AG08396 (cell line): ENCODE results near the gene ITPK1.

ENCODE experiments used
- DNase-seq: peaks from one replicate; pipeline ENCODE4 v3.0.0; 2012; ENCODE audit warnings: low spot score, mixed read lengths

ITPK1 gene

GRCh38 chr14:92922155-92922735 lies 193.5 kb downstream of the ITPK1 start:
- DNase-seq, result no peak

DNA sequence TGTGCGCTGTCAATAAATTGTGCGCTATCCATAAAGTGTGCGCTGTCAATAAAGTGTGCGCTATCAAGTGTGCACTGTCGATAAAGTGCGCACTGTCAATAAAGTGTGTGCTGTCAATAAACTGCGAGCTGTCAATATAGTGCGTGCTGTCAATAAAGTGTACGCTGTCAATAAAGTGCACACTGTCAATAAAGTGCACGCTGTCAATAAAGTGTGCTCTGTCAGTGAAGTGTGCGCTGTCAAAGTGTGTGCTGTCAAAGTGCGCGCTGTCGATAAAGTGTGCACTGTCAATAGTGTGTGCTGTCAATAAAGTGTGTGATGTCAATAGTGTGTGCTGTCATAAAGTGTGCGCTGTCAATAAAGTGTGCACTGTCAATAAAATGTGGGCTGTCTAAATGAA lies 195.7 kb downstream of the ITPK1 start:
- no peak for DNase-seq

GRCh38 chr14:92917956-92918355 lies 197.8 kb downstream of the ITPK1 start:
- DNase-seq, result no peak

GRCh38 chr14:92917041-92917940 lies 198.4 kb downstream of the ITPK1 start:
- no peak for DNase-seq

DNA sequence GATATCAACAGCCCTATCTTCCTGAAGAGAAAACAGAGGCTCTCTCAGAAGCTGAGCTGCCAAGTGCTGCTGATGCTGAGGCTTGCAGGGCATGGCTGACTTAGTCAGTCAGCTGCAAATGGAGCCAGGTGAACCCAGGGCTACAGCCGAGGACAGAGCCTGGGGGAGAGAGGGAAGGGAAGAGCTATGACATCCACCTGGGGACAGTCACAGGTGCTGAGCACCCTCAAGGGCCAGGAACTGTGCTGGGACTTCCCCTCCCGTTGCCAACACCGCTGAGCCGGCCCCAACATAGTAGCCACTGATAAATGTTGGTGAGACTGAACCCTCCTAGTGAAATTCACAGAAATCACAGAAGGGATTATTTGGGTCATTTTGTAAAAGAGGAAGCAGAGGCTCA lies 199.5 kb downstream of the ITPK1 start:
- DNase-seq, result no peak

- peak; percentile 52 for DNase-seq
Observed at GRCh38 chr14:92914087-92914656, 201.6 kb downstream of the ITPK1 start.

- no peak for DNase-seq
Observed at GRCh38 chr14:92907316-92907911, 208.3 kb downstream of the ITPK1 start.

GRCh38 chr14:92906823-92907222 lies 208.9 kb downstream of the ITPK1 start:
- no peak for DNase-seq

- no peak for DNase-seq
Observed at GRCh38 chr14:92906420-92906819, 209.3 kb downstream of the ITPK1 start.

DNA sequence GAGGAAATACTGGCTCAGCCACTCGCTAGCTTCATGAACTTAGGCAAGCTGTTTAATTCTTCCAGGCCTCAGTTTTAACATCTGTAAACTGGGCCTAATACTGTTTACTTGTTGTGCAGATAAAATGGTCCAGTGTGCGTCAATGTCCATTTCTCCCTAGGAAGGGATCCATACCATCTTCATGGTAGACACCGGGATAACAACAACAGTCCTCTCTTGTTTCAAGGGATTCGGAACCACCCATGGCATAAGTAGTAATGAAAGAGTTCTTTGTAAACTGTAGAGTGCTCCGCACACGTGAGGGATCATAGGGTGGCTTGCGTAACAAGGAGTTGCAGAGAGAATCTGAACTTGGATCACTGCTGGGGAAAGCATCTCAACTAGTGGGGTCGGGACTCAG lies 210.1 kb downstream of the ITPK1 start:
- DNase-seq, result no peak

DNA sequence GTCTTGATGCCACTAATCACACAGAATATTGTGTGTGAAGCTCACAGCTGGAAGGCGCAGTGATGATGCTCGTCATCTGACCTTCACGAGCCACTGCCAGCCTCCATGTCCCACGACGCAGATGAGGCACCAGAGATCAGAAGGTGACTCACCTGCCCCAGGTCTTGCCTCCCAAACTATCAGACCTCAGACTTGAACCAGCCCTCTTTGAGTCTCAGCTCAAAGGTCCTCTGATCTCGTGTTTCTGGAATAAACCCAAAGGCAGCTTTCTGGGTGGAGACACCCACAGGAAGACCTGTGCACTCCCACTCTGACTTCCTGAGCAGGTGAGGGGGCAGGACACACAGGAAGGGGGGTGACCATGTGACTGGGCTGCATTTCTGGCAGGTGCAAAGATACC lies 212.4 kb downstream of the ITPK1 start:
- DNase-seq, result no peak

DNA sequence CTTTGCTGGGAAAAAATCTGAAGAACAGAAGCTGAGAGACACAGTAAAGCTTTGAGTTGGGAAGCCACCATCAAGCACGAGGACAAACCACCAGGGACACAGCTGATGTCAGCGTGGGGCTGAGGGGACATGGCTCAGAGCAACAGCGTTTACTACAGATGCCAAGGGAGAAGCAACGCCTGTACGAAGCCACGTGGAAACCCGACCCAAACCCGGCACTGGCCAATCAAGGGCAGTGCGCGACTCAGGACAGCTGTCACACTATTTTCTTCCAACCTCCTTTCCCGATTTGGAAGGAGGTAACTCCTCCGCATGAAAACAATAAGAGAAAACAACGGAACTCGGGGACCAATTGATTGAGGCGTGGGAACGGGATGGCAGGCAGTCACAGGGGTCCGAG lies 213.0 kb downstream of the ITPK1 start:
- DNase-seq, result no peak

DNA sequence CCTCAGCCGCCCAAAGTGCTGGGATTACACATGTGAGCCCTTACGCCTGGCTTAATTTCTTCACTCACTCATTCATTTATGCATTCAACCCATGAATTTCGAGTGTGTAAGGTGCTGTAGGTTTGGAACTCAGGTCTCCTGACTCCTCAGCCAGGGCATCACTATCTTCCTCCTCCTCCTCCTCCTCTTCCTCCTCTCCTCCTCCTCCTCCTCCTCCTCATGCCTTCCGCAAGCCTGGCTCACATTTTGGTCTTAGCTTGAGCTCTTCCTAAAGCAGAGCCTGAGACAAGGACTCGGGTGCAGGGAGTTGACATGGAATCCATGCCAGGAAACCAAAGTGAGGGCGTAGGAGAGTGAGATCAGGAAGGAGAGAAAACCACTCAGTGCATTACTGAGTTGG lies 213.5 kb downstream of the ITPK1 start:
- DNase-seq, result no peak

GRCh38 chr14:92900660-92901059 lies 215.1 kb downstream of the ITPK1 start:
- no peak for DNase-seq

GRCh38 chr14:92898566-92899131 lies 217.1 kb downstream of the ITPK1 start:
- DNase-seq, result no peak

DNA sequence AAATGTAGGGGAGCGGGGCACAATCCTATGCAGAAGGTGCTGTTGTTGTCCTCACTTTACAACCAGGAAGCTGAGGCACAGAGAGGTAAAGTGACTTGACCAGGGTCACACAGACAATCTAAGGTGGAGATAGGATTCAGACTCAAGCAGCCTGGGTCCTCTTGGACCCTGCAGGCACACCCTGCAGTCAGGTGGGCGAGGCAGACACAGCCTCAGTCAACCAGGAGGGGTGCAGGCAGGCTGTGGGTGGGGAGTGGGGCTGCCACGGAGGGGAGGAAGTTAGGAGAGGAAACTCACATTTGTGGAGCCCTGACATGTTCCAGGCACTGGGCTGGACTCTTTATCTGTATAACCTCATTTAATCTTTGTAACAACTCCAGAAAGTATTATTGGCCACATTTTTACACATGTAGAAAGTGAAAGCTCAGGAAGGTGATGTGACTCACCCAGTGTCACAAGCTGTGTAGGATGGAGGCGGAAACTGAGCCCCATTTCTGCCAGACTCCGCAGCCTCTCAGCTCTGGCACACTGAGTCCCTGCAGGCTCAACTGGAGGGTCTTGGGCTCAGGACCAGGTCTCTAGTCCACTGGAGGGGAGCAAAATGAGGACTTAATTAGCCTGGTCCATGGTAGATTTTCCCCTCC lies 217.7 kb downstream of the ITPK1 start:
- no peak for DNase-seq

GRCh38 chr14:92895352-92895878 lies 220.3 kb downstream of the ITPK1 start:
- DNase-seq, result no peak

- DNase-seq, result no peak
Observed at GRCh38 chr14:92892589-92892988, 223.1 kb downstream of the ITPK1 start.

GRCh38 chr14:92890830-92891588 lies 224.7 kb downstream of the ITPK1 start:
- DNase-seq, result no peak

DNA sequence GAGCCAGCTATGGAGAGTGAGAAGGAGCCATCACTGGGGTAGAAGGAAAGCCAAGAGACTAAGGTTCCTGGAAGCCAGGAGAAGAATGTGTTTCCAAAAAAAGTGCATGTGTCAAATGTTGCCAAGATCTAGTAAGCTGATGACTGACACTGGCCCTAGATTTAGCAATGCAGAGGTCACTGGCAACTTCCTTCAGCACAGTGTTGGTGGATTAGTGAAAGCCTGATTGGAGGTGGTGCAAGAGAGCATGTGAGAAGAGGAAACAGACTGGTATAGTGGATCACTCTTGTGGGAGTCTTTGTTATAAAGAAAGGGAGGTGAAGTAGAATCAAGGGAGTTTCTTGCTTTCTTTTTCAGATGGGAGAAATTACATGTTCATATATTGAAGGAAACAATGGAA lies 226.8 kb downstream of the ITPK1 start:
- DNase-seq, result no peak

DNA sequence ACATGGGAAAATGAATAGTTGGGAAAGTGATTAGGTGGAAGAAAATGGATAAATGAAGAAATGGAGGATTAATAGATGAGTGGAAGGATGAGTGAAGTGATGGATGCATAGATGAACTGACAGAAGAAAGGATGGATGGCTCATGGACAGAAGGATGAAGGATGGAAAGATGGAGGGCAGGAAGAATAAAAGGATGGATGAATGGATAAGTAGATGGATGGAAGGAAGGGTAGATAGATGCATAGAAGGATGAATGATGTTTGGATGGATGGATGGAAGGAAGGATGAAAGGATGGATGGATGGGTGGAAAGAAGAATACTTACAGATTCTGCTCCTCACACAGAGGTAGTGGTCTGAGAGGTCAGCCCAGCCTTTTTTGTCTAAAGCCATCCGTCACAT lies 228.6 kb downstream of the ITPK1 start:
- no peak for DNase-seq
